ENCODE measurements around the gene TEX48.

The TEX48 gene

DNA sequence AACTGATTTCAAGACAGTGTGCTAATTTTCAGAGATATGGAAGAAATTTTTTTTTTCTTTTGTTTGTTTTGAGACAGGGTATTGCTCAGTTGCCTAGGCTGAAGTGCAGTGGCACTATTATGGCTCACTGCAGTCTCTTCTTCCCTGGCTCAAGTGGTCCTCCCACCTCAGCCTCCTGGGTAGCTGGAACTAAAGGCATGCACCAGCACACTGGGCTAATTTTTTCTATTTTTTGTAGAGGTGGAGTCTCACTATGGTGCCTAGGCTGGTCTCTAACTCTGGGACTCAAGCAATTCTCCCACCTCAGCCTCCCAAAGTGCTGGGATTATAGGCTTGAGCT, 9.9 kb upstream of the TEX48 start:
- DNase-seq = no peak

DNA sequence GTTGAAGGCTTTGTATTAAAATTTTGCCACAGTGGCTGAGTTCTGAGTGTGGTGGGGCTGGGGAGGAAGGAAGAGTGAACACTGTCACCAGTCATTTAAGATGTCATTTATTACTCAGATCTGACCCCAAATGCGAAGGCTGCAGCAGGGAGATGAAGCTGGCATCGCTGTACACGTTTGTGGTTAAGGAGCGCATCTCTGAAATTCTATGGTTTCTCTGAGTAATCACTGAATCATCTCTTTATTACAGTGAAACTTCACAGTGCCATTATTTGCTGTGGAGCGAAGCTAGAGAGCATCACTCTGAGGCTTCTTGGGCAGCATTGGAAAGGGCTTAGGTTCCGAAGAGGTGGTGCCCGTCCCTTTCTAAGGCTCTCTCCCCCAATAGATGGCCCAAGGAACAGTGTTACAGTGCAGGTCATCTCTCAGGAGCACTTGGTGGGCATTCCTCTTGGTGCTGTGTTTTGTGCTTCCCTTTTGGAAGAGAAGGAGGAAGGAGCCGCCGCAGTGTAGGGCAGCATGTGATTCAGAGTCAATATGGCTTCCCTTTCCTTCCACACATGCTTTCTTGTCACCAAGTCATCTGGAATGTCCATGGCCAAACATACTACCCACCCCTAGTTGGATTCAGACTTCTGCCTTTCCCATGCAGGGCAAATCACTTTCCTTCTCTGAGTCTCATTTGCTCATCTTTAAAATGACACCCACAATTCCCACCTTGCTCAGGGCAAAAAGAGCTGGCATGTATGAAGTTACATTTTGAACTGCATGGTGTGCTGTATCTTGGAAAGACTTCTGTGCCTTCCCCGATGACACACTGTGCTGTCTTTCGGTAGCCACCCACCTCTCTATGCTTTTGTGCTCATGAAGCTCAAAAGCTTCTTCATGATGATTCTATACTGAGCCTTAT, 9.3 kb upstream of the TEX48 start:
- no peak for DNase-seq

- no peak for DNase-seq
Measured at GRCh38 chr9:114690308-114690707, 8.3 kb upstream of the TEX48 start.

DNA sequence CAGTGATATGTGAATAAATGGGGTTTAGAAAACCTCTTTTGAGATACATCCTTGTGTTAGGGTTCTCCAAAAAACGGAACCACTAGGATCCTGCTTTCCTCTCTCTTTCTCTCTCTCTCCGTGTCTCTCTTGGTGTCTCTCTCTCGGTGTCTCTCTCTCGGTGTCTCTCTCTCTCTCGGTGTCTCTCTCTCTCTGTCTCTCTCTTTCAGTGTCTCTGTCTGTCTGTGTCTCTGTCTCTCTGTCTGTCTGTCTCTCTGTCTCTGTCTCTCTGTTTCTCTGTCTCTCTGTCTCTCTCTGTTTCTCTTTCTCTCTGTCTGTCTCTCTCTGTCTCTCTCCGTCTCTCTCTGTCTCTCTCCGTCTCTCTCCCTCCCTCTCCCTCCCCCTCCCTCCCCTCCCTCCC, 7.8 kb upstream of the TEX48 start:
- DNase-seq = no peak

DNA sequence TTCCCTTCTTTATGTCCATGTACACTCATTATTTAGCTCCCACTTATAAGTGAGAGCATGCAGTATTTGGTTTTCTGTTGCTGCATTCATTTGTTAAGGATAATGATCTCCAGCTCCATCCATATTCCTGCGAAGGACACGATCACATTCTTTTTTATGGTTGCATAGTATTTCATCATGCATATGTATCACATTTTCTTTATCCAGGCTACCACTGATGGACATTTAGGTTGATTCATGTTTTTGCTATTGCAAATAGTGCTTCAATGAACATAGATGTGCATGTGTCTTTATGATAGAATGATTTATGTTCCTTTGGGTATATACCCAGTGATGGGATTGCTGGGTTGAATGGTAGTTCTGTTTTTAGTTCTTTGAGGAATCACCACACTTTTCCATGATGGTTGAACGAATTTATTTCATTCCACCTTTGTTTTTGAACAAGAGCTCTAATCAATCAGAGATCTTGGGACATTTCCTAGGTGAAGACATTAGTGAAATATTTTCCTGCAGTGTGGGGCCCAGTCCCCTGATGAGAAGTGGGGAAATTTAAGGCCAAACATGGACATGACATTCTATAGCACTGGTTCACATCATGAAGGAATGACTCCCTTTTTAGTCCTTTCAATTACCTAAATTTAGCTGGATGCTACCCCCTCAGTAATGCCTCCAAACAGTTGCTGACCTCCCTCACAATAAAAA, 7.1 kb upstream of the TEX48 start:
- DNase-seq = no peak

DNA sequence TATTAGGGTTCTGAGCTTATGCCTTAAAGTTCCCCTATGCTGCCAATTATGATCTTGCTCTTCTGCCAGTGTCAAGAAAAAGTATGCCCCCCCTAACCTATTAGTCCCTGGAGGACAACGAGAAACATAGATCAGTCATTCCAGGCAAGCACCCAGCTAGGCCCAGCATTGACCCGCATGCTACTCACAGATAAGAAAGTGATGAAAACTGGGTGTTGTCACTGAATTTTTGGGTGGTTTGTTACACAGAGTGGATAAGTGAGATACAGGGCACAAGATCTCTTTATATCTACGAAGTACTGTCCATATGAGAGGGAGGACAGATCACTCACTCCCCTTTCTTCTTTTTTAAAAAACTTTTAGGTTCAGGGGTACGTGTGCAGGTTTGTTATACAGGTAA, 6.4 kb upstream of the TEX48 start:
- DNase-seq = no peak

- no peak for DNase-seq
Measured at GRCh38 chr9:114687034-114687433, 5.0 kb upstream of the TEX48 start.

DNA sequence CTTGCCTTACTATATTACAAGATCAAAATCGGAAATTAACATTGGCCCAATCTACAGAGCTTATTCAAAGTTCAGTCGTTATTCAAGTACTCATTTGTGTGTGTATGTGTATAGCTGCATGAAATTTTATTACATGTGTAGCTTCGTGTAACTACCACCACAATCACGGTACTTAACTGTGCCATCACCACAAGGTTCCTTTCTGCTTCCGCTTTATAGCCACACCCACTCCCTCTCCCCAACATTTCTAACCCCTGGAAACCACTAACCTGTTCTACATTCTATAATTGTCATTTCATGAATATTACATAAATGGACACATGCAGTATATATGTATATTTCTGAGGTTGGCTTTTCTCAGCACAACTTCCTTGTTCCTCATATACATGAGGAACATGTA, 4.0 kb upstream of the TEX48 start:
- no peak for DNase-seq

- no peak for DNase-seq
Measured at GRCh38 chr9:114684036-114684435, 2.0 kb upstream of the TEX48 start.

- DNase-seq = no peak
Measured at GRCh38 chr9:114682846-114683245, 854 bp upstream of the TEX48 start.

DNA sequence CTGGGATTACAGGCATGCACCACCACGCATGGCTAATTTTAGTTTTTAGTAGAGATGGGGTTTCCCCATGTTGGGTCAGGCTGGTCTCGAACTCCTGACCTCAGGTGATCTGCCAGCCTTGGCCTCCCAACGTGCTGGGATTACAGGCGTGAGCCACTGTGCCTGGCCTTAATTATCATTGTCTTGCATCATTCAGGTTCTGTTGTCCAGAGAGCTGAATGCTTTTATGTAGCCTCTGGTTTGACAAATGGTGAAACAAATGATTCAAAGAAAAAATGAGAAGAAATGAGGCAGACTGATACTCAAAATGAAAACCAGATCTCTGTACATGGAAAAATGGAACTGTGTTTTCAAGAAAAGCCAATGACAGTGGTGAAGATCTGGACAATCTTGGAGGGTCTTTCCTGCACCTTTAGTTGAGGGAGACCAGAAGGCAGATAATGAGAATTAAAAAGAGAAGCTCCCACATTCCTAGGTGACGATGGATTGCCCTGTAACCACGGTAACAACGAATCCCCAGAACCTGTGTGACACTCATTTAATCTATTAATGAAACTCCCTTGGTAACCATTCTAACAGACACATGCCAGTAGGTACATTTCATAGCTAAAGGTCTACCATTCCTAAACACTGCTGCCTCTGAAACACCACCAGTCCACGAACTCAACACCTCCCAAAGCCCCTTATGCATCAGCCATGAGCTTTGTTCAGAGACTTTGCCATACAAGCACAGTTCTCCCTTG, 1.6 kb downstream of the TEX48 start:
- no peak for DNase-seq

DNA sequence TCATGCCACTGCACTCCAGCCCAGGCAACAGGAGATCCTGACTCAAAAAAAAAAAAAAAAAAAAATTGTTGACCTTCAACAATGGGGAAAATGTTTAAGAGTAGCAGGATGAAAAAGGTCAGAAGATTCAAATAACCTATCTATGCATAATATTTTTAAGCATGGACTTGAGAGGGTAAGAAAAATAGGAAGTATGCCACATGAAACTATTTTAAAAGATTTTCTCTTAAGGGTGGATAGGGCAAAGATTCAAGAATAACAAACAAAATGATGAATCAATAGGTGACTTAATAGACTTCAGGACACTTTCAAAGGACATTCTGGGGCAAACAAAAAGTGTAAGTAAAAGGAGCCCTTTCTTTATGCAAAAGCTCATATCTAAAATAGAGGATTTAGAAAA, 3.2 kb downstream of the TEX48 start:
- no peak for DNase-seq

DNA sequence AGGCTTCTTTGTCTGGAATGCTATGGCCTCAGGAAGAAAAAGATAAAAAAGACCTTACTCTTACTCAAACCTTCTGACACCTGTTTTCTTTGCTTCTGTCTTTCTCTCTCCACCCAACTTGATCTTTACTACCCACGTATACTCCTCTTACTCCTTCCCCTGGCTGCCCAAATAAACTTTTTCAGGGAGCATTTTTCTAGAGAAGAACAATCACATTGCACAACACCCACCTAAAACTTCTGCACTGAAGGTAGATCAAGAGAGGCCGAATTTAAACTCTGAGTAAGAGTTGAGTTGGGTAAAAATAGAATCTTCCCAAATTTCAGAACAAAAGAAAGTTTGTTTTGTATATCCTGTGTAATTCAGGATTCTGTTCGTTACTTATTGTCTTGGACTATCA, 3.9 kb downstream of the TEX48 start:
- no peak for DNase-seq

DNA sequence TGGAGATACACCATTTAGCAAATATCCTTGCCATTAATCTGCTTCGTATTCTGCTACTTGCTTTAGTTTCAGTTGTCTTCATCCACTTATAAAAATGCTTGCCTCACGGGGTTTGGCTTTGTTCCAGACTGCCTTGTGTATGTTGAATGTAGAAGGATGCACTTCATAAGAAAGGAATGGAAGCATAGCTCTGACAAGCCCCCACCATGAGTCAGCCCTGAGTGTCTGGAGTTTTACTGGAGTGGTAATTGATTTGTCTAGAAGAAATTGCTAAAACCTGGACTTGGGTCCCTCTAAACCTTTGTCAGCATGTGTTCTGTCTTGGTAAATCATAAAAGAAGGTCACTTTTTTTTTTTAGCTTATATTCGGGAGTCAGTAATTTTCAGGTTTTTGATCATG, 4.6 kb downstream of the TEX48 start:
- peak; percentile 87 for DNase-seq

DNA sequence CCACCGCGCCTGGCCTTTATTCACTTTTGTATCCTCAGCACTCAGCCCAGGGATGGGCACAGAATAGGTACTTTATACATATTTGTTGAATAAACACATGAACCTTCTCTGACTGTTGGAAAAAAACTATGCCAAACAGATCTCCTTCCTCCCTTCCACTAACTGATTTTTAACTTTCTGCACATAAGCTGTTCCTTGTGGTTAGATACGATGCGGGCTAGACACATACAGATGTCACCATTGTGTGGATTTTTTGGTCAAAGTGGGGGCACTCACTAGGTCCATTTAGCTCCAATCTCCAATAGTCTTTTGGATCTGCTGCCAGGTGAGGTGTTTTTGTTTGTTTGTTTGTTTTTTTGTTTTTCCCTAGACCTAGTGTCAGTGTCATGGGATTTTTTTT, 5.1 kb downstream of the TEX48 start:
- no peak for DNase-seq

DNA sequence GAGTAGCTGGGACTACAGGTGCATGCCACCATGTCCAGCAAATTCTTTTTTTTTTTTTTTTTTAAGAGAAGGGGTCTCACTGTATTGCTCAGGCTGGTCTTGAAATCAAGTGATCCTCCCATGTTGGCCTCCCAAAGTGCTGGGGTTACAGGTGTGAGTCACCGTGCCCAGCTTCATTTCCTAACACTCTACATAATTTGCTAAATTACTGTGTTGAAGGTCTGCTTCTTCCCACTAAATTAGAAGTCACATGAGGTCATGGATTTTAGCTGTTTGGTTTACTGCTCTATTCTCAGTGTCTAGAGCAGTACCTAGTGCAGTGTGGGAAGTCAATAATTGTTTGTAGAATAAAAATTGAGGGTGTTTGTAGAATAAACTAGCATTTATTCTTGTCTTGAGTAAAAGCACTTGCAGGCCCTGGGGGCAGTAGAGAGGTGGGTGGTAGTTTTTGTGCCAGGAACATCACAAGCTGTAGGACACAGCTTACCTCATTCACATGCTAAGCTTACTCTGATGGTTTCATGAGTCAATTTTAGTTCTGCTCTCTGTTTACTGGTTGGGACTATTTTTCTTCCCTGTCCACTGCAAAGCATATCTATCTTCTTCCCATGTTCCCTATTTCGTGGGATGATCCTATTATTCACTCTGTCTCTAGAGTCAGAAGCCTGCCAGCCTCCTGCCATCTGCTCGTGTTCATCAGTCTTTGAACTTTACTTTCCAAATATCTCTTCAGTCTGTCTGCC, 7.0 kb downstream of the TEX48 start:
- DNase-seq = no peak

- DNase-seq = no peak
Measured at GRCh38 chr9:114674076-114674797, 7.8 kb downstream of the TEX48 start.

DNA sequence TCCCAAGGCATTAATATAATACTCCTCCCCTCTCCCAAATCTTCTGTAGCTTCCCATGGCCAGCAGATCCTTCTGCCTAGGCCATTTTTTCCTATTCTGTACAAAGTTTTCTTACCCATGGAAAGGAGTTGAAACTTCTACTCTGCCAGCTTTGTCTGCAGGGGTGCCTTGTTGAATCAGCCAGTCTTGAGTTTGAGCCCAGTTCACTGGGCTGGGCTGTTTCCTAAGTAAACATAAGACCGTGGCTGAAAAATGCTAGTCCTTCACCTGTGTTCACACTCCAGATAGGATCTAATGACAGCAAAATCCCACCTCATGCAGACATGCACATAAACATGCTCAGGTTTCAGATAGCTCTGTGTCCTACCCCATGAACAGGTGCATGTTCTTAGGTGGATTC, 10.4 kb downstream of the TEX48 start:
- DNase-seq = peak; percentile 20

DNA sequence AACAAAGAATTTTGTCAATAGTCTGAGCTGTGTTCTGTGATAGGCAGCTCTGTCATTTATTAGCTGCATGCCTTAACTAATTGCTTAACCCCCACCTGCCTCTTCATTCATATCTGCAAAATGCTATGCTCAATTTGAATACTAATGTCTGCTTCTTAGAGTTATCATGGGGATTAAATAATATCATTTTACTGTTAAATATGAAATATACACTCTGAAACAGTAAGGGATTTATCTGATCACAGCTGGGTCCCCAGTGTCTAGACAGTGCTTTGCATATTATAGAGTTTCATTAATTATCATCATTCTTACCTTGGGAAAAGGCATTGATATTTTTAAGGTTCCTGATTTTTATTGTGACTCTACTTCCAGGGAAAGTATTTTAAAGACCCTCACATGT, 12.0 kb downstream of the TEX48 start:
- no peak for DNase-seq

DNA sequence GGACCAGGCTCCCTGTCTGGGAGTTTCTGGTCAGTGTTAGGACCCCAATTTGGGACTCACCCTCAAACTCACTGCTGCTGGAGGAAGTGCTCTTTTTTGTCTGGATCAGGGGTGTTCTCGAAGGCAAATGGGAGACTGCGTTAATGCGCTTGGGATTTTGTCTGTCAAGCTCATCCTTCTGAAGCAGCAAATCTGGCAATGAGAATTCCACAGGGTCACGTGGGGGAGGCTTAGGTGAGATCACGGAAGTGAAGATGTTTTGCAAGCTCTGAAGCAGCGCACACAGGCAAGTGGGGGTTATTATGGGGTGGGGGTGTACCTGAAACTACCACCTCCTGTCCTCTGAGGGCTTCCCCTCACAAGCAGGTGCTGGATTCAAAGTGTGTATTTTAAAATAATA, 13.8 kb downstream of the TEX48 start:
- DNase-seq = no peak

GRCh38 chr9:114666851-114667250, 15.1 kb downstream of the TEX48 start:
- no peak for DNase-seq

DNA sequence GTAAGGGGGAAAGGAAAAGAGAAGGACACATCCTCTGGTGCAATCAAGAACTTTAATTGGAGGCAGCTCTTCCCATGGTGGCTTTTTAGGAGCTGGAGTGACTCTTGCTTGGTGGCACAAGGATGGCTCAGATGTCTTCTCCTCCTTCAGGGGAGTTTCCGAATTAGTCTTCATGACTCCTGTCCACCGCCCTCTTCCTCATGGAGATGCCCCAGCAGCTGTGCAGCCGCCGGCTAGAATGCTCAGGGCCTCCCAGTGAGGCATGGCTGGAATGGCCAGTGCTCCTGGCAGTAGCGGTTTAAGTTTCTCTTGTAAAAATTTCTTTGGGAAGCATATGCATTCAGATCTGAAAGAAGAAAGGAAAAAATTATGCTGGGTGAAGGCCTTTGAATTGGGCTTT, 15.6 kb downstream of the TEX48 start:
- DNase-seq = no peak

DNA sequence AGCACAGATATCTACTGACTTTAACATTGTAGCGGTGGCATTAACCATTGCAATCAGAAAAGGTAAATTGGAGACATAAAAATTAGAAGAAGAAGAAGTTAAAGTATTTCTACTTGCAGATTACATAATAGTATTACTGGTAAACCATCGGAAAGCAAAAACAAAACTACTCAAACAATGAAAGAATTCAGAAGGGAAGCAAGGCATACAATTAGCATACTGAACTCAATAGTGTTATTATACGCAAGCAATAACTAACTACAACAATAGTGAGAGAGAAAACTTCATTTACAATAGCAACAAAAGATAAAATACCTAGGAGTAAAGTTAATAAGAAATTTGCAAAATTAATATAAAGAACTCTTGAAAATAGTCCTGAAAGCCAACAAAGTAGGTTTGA, 17.8 kb downstream of the TEX48 start:
- no peak for DNase-seq

Measured in DMS53 (cell line).